T-cell (primary cell): Measurements from ENCODE around the gene ZGLP1. TPM values are rescaled to one million over a fixed set of nuclear protein-coding genes. Genes with fewer than 3 reads are reported as not detected.

Experiments
- ATAC-seq, 4 experiments: fragments of 200-7000 bp in 3 of 4; fragments of 150-1000 bp in 1 of 4; cut with Tn5 transposase; replicated peaks in 1 of 4; 1 replicate in 3 of 4; 2 replicates in 1 of 4; pipeline ENCODE4 v1.10.0; 2021; ENCODE audit warnings: moderate library complexity in 3 of 4, mild to moderate bottlenecking in 2 of 4, moderate number of reproducible peaks in 1 of 4
- CTCF ChIA-PET, 2 donors: fragments of 300-600 bp; sonication (Branson Sonifier 250); formaldehyde crosslinking; loops; one replicate each; lab custom pipeline; 2022; ENCODE audit warnings: antibody characterized with exemption in 2 of 2; lab: Charles Lee
- POLR2A ChIA-PET, 2 donors: fragments of 300-600 bp; sonication (Branson Sonifier 250); formaldehyde crosslinking; loops; one replicate each; lab custom pipeline; 2022; ENCODE audit warnings: antibody characterized with exemption in 2 of 2; lab: Charles Lee
- DNase-seq, 35 experiments: peaks; one replicate each; pipeline versions ENCODE4 v3.0.0 to v3.0.0-alpha.2; 2013 to 2023
- H3K27ac ChIP-seq: one replicate; pipeline ENCODE4 v1.5.1; 2013; ENCODE audit warnings: low read length
- H3K27me3 ChIP-seq, 2 experiments: replicated peaks in 1 of 2; 1 replicate in 1 of 2; 2 replicates in 1 of 2; pipeline versions ENCODE4 v1.6.1 to v1.7.0; 2013; ENCODE audit warnings: low read length in 1 of 2, mixed read lengths in 1 of 2; ENCODE audit not compliant: control insufficient read depth in 2 of 2, insufficient read depth in 2 of 2; ENCODE audit errors: extremely low read depth in 1 of 2
- H3K36me3 ChIP-seq, 2 donors: 1 replicate in 1 of 2; 2 replicates in 1 of 2; pipeline versions ENCODE4 v1.6.1 to v1.7.0; 2013; ENCODE audit warnings: low read length in 1 of 2; ENCODE audit not compliant: control insufficient read depth in 2 of 2, insufficient read depth in 1 of 2; ENCODE audit errors: extremely low read depth in 1 of 2
- H3K4me1 ChIP-seq, 2 experiments: 1 replicate in 1 of 2; 2 replicates in 1 of 2; pipeline versions ENCODE4 v1.6.1 to v1.7.0; 2013; ENCODE audit warnings: low read length in 2 of 2, mixed read lengths in 1 of 2; ENCODE audit not compliant: insufficient read depth in 2 of 2, control insufficient read depth in 1 of 2; ENCODE audit errors: extremely low read depth in 1 of 2
- H3K4me3 ChIP-seq, 2 donors: 1 replicate in 1 of 2; 2 replicates in 1 of 2; pipeline versions ENCODE4 v1.5.1 to v1.7.0; 2013; ENCODE audit warnings: mild to moderate bottlenecking in 2 of 2, low read length in 1 of 2, moderate library complexity in 1 of 2; ENCODE audit not compliant: control insufficient read depth in 1 of 2; ENCODE audit errors: extremely low read depth in 1 of 2
- H3K9me3 ChIP-seq: 2 replicates; pipeline ENCODE4 v1.7.0; 2013
- H3K27ac Mint-ChIP-seq, 2 donors: one replicate each; pipeline ENCODE4 v1.8.0; 2020 to 2021; ENCODE audit warnings: mild to moderate bottlenecking in 2 of 2, mixed read lengths in 2 of 2
- H3K27me3 Mint-ChIP-seq, 2 donors: one replicate each; pipeline ENCODE4 v1.8.0; 2021 to 2022; ENCODE audit warnings: mixed read lengths in 2 of 2
- H3K36me3 Mint-ChIP-seq: one replicate; pipeline ENCODE4 v1.8.0; 2021; ENCODE audit warnings: mixed read lengths
- H3K4me1 Mint-ChIP-seq, 3 donors: one replicate each; pipeline ENCODE4 v1.8.0; 2020 to 2022; ENCODE audit warnings: mixed read lengths in 3 of 3, mild to moderate bottlenecking in 1 of 3
- H3K4me3 Mint-ChIP-seq, 3 donors: one replicate each; pipeline ENCODE4 v1.8.0; 2020 to 2022; ENCODE audit warnings: mild to moderate bottlenecking in 3 of 3, mixed read lengths in 3 of 3, moderate library complexity in 3 of 3
- H3K9me3 Mint-ChIP-seq, 3 donors: one replicate each; pipeline ENCODE4 v1.8.0; 2020 to 2022; ENCODE audit warnings: mixed read lengths in 3 of 3
- WGBS: methylation state at CpG from one replicate; pipeline ENCODE4 v1.1.5; 2013; ENCODE audit warnings: missing lambda C conversion rate; ENCODE audit not compliant: insufficient coverage; 5-methylcytosine and 5-hydroxymethylcytosine counted together
- total RNA-seq, 35 experiments: library from RNA in 6 of 35; stranded (reverse) in 6 of 35; fragments of 120-200 nt in 1 of 35; gene quantifications; one replicate each; pipeline versions ENCODE4 v1.2.1 to v1.2.4 and lab custom pipeline; 2013 to 2026

ZGLP1 gene
- total RNA-seq, 5 donors from 2014 or later (not counting 1 experiment from before 2014, with no cell fraction given), result 3.9 to 11.8 (median 8.1) TPM

DNA sequence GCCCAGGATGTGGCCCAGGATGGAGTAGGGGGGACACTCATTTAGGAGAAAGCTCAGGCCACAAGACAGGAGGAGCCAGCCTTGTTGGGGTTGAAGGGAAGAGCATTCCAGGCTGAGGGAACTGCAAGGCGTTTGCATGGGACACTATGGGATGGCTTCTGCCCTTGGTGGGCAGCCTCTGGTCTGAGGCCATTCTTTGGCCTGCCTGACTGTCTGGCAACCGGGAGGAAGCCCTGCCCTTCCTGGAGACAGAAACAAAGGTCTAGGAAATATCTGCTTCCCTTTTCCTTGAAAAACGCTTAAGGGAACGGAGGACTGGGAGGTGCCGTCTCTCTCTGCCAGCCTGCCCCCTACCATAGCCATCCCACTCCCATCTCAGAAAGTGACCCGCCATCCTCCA lies 41.5 kb downstream of the ZGLP1 start:
- Histone ChIP-seq H3K36me3 (no peaks in the 10 kb centered on the region), H3K4me1 (peaks cover 3 to 36% of the 10 kb centered on the region in 2 experiments), H3K27ac (no peak overlapping the region), H3K9me3 (no peaks in the 10 kb centered on the region), H3K27me3 (no peaks in the 10 kb centered on the region), H3K4me3 (no peak overlapping the region)
- ChIA-PET CTCF (interaction anchor here (0.5 to 4.7 kb wide), 6 partner anchors 8 to 166 kb away, joined by 3 to 75 read pairs (median 4); no protein-coding TSS in a partner anchor), POLR2A (no interaction called here)
- H3K9me3 Mint-ChIP-seq, result no peaks in the 10 kb centered on the region
- H3K4me3 Mint-ChIP-seq, result peak overlapping the region in 1 of 3 donors; percentile 37
- peaks cover 16 to 30% (median 24%) of the 10 kb centered on the region in 3 donors for H3K4me1 Mint-ChIP-seq
- 84% methylated on average over 5 of the region's 6 CpGs for WGBS
- DNase-seq (no peak), ATAC-seq (no peak)
- no peak overlapping the region for H3K27ac Mint-ChIP-seq
- H3K27me3 Mint-ChIP-seq, result no peaks in the 10 kb centered on the region
- no peaks in the 10 kb centered on the region for H3K36me3 Mint-ChIP-seq

DNA sequence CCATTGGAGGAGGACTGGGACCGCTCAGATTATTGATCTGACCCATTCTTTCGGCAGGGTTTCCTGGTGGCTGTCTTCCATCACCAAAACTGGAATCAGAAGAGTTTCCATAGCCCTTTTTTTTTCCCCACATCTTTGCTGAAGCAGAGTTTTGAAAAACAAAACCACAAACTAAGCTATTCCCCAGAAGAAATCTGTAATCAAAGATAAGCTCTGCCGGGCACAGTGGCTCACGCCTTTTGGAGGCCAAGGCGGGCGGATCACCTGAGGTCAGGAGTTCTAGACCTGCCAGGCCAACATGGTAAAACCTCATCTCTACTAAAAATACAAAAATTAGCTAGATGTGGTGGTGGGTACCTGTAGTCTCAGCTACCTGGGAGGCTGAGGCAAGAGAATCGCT lies 42.9 kb downstream of the ZGLP1 start:
- Histone ChIP-seq H3K4me3 (no peak overlapping the region), H3K9me3 (no peaks in the 10 kb centered on the region), H3K36me3 (no peaks in the 10 kb centered on the region), H3K27me3 (no peaks in the 10 kb centered on the region), H3K4me1 (peaks cover 3 to 25% of the 10 kb centered on the region in 2 experiments), H3K27ac (no peak overlapping the region)
- no peak for ATAC-seq
- H3K9me3 Mint-ChIP-seq, result no peaks in the 10 kb centered on the region
- H3K27ac Mint-ChIP-seq, result no peak overlapping the region
- H3K4me3 Mint-ChIP-seq, result no peak overlapping the region
- H3K27me3 Mint-ChIP-seq, result no peaks in the 10 kb centered on the region
- H3K4me1 Mint-ChIP-seq, result peaks cover 11 to 20% (median 19%) of the 10 kb centered on the region in 3 donors
- ChIA-PET POLR2A (interaction anchor here in 1 of 2 donors (0.7 kb wide), 1 partner anchor 384 kb away, joined by 5 read pairs; no protein-coding TSS in a partner anchor), CTCF (interaction anchor here (0.6 to 1.9 kb wide), 6 partner anchors 93 to 400 kb away, joined by 3 to 9 read pairs (median 5); no protein-coding TSS in a partner anchor)
- no peaks in the 10 kb centered on the region for H3K36me3 Mint-ChIP-seq
- no peak for DNase-seq
- WGBS, result 100% methylated on average over 1 of the region's 7 CpGs

DNA sequence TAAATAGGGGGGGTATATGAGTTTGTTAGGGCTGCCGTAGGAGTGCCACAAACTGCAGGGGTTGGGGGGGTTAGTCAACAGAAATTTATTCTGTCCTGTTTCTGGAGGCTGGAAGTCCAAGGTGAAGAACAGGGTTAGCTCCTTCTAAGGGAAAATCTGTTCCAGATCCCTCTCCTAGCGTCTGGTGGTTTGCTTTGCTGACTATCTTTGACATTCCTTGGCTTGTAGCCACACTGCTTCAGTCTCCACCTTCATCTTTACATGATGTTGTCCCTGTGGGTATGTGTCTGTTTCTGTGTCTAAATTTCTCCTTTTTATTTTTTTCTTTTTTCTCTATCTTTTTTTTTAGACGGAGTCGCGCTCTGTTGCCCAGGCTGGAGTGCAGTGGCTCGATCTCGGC lies 46.8 kb downstream of the ZGLP1 start:
- Mint-ChIP-seq H3K4me3 (no peak overlapping the region), H3K36me3 (peaks cover 10% of the 10 kb centered on the region), H3K27ac (no peak overlapping the region), H3K9me3 (no peaks in the 10 kb centered on the region), H3K27me3 (no peaks in the 10 kb centered on the region), H3K4me1 (peaks cover 0 to 7% (median 4%) of the 10 kb centered on the region in 3 donors)
- Histone ChIP-seq H3K36me3 (peaks cover 0 to 10% of the 10 kb centered on the region in 2 donors), H3K9me3 (no peaks in the 10 kb centered on the region), H3K4me3 (no peak overlapping the region), H3K4me1 (peaks cover 0 to 18% of the 10 kb centered on the region in 2 experiments), H3K27ac (no peak overlapping the region), H3K27me3 (no peaks in the 10 kb centered on the region)
- WGBS, result 80% methylated on average over 1 of the region's 7 CpGs
- DNase-seq (no peak), ATAC-seq (no peak)
- POLR2A ChIA-PET, result interaction anchor here in 1 of 2 donors (0.6 kb wide), 1 partner anchor 151 kb away, joined by 5 read pairs; no protein-coding TSS in a partner anchor
- CTCF ChIA-PET, result no interaction called here

DNA sequence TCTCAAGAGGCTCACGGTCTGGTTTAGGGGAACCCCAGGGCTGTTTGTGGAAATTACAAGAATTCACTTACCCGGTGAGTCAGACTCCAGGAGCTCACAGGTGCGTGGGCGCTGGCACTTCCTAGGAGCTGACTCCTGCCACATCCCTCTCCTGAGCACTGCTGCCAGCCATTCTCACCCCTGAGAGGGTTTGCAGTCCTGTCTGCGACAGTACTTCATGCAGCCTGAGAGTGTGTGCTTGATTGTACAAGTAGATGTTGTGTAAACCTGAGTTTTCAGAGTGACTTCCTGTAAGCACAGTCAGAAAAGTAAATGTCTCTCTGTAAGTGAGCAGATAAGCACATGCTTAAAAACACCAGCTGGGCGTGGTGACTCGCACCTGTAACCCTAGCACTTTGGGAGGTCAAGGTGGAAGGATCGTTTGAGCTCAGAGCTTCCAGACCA lies 49.5 kb downstream of the ZGLP1 start:
- ATAC-seq, result peak in 1 of 4 experiments; percentile 38
- Histone ChIP-seq H3K4me3 (no peak overlapping the region), H3K27ac (no peak overlapping the region), H3K9me3 (no peaks in the 10 kb centered on the region), H3K36me3 (peaks cover 2 to 31% of the 10 kb centered on the region in 2 donors), H3K4me1 (peaks cover 0 to 18% of the 10 kb centered on the region in 2 experiments), H3K27me3 (no peaks in the 10 kb centered on the region)
- CTCF ChIA-PET, result interaction anchor here (0.7 to 3.0 kb wide), 10 partner anchors 9 to 146 kb away, joined by 3 to 37 read pairs (median 4); partner anchors contain the start of gene ICAM1 (in 1 of the 2)
- H3K36me3 Mint-ChIP-seq, result peaks cover 26% of the 10 kb centered on the region
- H3K4me1 Mint-ChIP-seq, result peaks cover 0 to 7% (median 6%) of the 10 kb centered on the region in 3 donors
- H3K4me3 Mint-ChIP-seq, result no peak overlapping the region
- no peaks in the 10 kb centered on the region for H3K27me3 Mint-ChIP-seq
- H3K9me3 Mint-ChIP-seq, result no peaks in the 10 kb centered on the region
- DNase-seq, result peak in 1 of 35 experiments; percentile 24
- 52% methylated on average over 5 of the region's 8 CpGs for WGBS
- H3K27ac Mint-ChIP-seq, result peak overlapping the region; percentile 28 to 71
- POLR2A ChIA-PET, result no interaction called here

DNA sequence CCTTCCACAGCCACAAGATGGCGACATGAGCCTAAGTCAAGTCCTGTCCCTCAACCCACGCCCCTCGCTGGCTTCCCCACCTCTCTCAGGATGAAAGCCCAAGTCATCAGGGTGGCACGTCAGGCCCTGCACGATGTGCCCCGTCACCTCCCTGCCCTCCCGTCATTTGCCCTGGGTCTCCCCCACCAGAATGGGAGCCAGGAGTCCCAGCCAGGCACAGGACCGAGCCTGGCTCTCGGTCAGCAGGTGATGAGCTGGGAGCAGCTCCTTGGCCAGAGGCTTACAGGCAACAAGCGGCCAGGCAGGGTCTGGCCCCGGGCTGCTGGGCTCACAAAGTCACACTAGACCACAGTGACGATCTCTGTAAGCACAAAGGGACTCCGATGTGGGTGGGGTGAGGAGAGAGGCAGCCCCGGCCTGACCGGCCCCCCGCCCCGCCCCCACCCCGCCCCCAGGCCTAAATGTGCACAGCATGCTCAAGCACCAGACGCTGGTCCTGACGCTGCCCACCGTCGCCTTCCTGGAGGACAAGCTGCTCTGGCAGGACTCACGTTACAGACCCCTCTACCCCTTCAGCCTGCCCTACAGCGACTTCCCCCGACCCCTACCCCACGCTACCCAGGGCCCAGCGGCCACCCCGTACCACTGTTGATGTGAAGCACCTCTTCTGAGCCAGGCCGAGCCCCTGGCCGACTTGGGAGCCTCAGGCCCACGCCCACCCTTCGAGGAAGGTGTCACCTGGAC lies 50.3 kb downstream of the ZGLP1 start:
- peak; percentile 62 to 94 (median 84) for DNase-seq
- H3K27me3 ChIP-seq, result no peaks in the 10 kb centered on the region
- ChIA-PET POLR2A (interaction anchor here in 1 of 2 donors (0.6 to 1.1 kb wide), 4 partner anchors 133 to 1131 kb away, joined by 3 to 9 read pairs (median 4); no protein-coding TSS in a partner anchor), CTCF (interaction anchor here (0.6 to 3.0 kb wide), 31 partner anchors 8 to 361 kb away, joined by 3 to 37 read pairs (median 4); partner anchors contain the start of genes ICAM1 (in 2 of the 2), ICAM4 (in 1 of the 2), RAVER1 (in 1 of the 2) and TYK2 (in 1 of the 2))
- no peak overlapping the region for H3K27ac ChIP-seq
- H3K4me1 ChIP-seq, result peaks cover 0 to 18% of the 10 kb centered on the region in 2 experiments
- Mint-ChIP-seq H3K36me3 (peaks cover 28% of the 10 kb centered on the region), H3K27ac (no peak overlapping the region), H3K9me3 (no peaks in the 10 kb centered on the region), H3K4me3 (no peak overlapping the region), H3K27me3 (no peaks in the 10 kb centered on the region), H3K4me1 (peaks cover under 1 to 8% (median 6%) of the 10 kb centered on the region in 3 donors)
- peaks cover 4 to 36% of the 10 kb centered on the region in 2 donors for H3K36me3 ChIP-seq
- H3K4me3 ChIP-seq, result no peak overlapping the region
- H3K9me3 ChIP-seq, result no peaks in the 10 kb centered on the region
- ATAC-seq, result peak; percentile 75 to 92 (median 78)
- 70% methylated on average over 24 of the region's 32 CpGs for WGBS
